HCT116 (cell line): Measurements from ENCODE around the gene IFNA8.

Experiments
- CTCF ChIP-seq, 3 experiments: fragments of 200-600 bp in 1 of 3; sonication (generic) in 1 of 3; IDR thresholded peaks in 2 of 3; conservative IDR thresholded peaks in 1 of 3; 2 replicates each; pipeline ENCODE4 v1.5.1; 2012 to 2017; ENCODE audit warnings: low read depth in 2 of 3, low read length in 2 of 3, antibody characterized with exemption in 1 of 3, borderline replicate concordance in 1 of 3, control low read depth in 1 of 3, mild to moderate bottlenecking in 1 of 3, mixed read lengths in 1 of 3, mixed run types in 1 of 3, moderate library complexity in 1 of 3; ENCODE audit not compliant: insufficient read depth in 1 of 3
- SIN3A ChIP-seq: IDR thresholded peaks from 2 replicates; pipeline ENCODE4 v1.6.1; 2012; ENCODE audit warnings: low read depth

- TF ChIP-seq CTCF (IDR thresholded peaks at IDR 0.05 in 2 of 3, conservative IDR thresholded peaks at IDR 0.05 in 1 of 3; ENCODE audit: borderline replicate concordance in 1 of 3, insufficient read depth in 1 of 3, low read depth in 2 of 3, low read length in 2 of 3) = no peak
- TF ChIP-seq SIN3A = no peak
Observed at GRCh38 chr9:21402386-21403251, 6.3 kb upstream of the IFNA8 start.
